OCI-LY7 (cell line): ENCODE results near the gene TRMT10A.

Experiments used
- CTCF ChIP-seq: fragments of 200-600 bp; sonication (generic); conservative IDR thresholded peaks from 2 replicates; pipeline ENCODE4 v1.5.1; 2014; ENCODE audit warnings: mild to moderate bottlenecking, antibody characterized with exemption, low read length, moderate library complexity, mixed read lengths
- EZH2phosphoT487 ChIP-seq: fragments of 200-600 bp; sonication (generic); IDR thresholded peaks from 2 replicates; pipeline ENCODE4 v1.6.1; 2018; ENCODE audit warnings: low read depth, borderline replicate concordance, mild to moderate bottlenecking, mixed run types, antibody characterized with exemption, low read length, moderate library complexity, mixed read lengths

GRCh38 chr4:99587309-99587708 is 23.5 kb upstream of the TRMT10A start:
- TF ChIP-seq EZH2phosphoT487 = no peak
- TF ChIP-seq CTCF = no peak
